Lung (tissue), 12 donors: ENCODE measurements around the gene CSPG4. TPM values are rescaled to one million over a fixed set of nuclear protein-coding genes. Genes with fewer than 3 reads are reported as not detected.

Experiments
- ATAC-seq: fragments of 200-7000 bp; cut with Tn5 transposase; one replicate; pipeline ENCODE4 v1.9.1; 2020; ENCODE audit warnings: moderate number of reproducible peaks; ENCODE audit not compliant: insufficient read depth, low FRiP score
- DNase-seq, 3 donors: peaks; one replicate each; pipeline ENCODE4 v3.0.0-alpha.2; 2013 to 2017
- H3K27ac ChIP-seq, 2 donors: one replicate each; pipeline ENCODE4 v1.5.1; 2013; ENCODE audit warnings: mild to moderate bottlenecking in 2 of 2, moderate library complexity in 2 of 2, control low read depth in 1 of 2, inconsistent platforms in 1 of 2, low read depth in 1 of 2, low read length in 1 of 2
- H3K27me3 ChIP-seq, 3 donors: one replicate each; pipeline ENCODE4 v1.5.1; 2013; ENCODE audit warnings: low read length in 2 of 3; ENCODE audit not compliant: control insufficient read depth in 3 of 3, insufficient read depth in 3 of 3
- H3K36me3 ChIP-seq, 4 donors: one replicate each; pipeline ENCODE4 v1.5.1; 2013; ENCODE audit warnings: low read length in 4 of 4, mild to moderate bottlenecking in 1 of 4, moderate library complexity in 1 of 4; ENCODE audit not compliant: control insufficient read depth in 4 of 4, insufficient read depth in 4 of 4
- H3K4me1 ChIP-seq, 5 donors: one replicate each; pipeline ENCODE4 v1.5.1; 2013; ENCODE audit warnings: low read length in 5 of 5, mild to moderate bottlenecking in 2 of 5, moderate library complexity in 1 of 5; ENCODE audit not compliant: control insufficient read depth in 5 of 5, insufficient read depth in 5 of 5
- H3K4me3 ChIP-seq: one replicate; pipeline ENCODE4 v1.5.1; 2013; ENCODE audit warnings: mild to moderate bottlenecking, control low read depth, moderate library complexity
- H3K9ac ChIP-seq, 2 donors: one replicate each; pipeline ENCODE4 v1.5.1; 2013; ENCODE audit warnings: low read length in 2 of 2, control low read depth in 1 of 2; ENCODE audit not compliant: insufficient read depth in 1 of 2
- H3K9me3 ChIP-seq, 4 donors: one replicate each; pipeline ENCODE4 v1.5.1; 2013; ENCODE audit warnings: low read length in 3 of 4, mild to moderate bottlenecking in 1 of 4, moderate library complexity in 1 of 4; ENCODE audit not compliant: control insufficient read depth in 4 of 4, insufficient read depth in 3 of 4
- WGBS, 2 donors: extraction: QIAGEN DNeasy Blood & Tissue Kit; methylation state at CpG; one replicate each; pipeline ENCODE4 v1.1.7; 2013; 5-methylcytosine and 5-hydroxymethylcytosine counted together
- polyA plus RNA-seq, 2 donors: library from polyadenylated mRNA; stranded (reverse); fragments of 200-250 nt; gene quantifications; one replicate each; pipeline ENCODE4 v1.2.1, GENCODE V29; 2013
- total RNA-seq, 2 donors: library from RNA; depleted of rRNA in 1 of 2; stranded (reverse); fragments of >200 nt in 1 of 2; gene quantifications; one replicate each; pipeline ENCODE4 v1.2.1, GENCODE V29; 2014 to 2021
- TF ChIP-seq, protein P1 (sequence below): IDR thresholded peaks from 2 replicates; pipeline ENCODE4 v1.5.1; 2012; ENCODE audit warnings: mild to moderate bottlenecking; ENCODE audit errors: control extremely low read depth, extremely low read depth
- donor health status: control.
- donor health status: control.
- donor health status: Bipolar disorder and iron deficiency.
- donor health status: healthy.
- donor health status: DM: yes; HTN: yes; CAD: no.

CSPG4 gene
- total and polyA plus RNA-seq, 4 donors: 8.5 to 38.1 (median 24.2) TPM

DNA sequence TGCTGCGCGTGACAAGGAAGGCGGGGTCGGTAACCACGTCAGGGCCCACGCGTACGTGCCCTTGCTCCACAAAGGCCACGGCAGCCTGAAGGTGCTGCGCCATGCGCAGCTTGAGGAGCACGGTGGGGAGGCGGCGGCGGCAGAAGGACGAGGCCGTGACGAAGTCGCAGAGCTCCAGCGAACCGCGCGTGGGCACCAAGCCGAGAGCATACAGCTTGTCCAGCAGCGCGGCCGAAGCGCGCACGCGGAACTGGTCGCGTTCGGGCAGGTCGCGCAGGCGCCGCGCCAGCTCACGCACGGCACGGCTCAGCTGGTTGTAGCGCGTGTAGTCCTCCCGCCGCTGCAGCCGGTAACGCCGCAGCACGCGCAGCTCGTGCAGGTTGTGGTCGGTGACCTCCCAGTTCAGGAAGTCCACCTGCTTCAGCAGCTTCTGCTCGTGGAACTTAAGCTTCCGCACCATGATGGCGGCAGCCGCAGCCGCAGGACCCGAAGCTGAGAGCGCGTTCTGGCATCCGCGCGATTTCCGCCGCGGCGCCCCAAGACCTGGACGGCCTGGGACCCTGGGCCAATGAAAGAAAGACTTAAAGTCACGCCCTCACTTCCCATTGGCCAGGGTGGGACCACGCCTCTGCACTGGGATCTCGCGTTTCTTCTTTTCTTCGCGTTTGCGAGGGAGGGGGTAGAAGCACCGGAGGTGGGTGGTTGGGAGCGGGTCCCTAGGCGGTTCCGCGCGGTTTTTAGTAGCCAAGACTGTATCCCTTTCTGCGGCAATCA lies 72.8 kb downstream of the CSPG4 start, which contains the start of gene IMP3:
TSS of gene IMP3 (minus strand) at position 516 of the 774 bp plus-strand sequence. CDS start at position 460, 56 bp downstream.
- Histone ChIP-seq H3K9ac (peak within 1 kb of the TSS; percentile 69 to 90), H3K27me3 (no peaks in the 10 kb centered on the region), H3K27ac (peak within 1 kb of the TSS; percentile 97 to 98), H3K4me1 (peaks cover 3 to 28% (median 10%) of the 10 kb centered on the region in 5 donors), H3K36me3 (peaks cover 0 to 5% (median 2%) of the 10 kb centered on the region in 4 donors), H3K4me3 (peak within 1 kb of the TSS; percentile 92), H3K9me3 (no peaks in the 10 kb centered on the region)
- 0% methylated on average over 80 to 83 of the region's 83 CpGs for WGBS, 2 donors
- TF ChIP-seq, protein P1, sequence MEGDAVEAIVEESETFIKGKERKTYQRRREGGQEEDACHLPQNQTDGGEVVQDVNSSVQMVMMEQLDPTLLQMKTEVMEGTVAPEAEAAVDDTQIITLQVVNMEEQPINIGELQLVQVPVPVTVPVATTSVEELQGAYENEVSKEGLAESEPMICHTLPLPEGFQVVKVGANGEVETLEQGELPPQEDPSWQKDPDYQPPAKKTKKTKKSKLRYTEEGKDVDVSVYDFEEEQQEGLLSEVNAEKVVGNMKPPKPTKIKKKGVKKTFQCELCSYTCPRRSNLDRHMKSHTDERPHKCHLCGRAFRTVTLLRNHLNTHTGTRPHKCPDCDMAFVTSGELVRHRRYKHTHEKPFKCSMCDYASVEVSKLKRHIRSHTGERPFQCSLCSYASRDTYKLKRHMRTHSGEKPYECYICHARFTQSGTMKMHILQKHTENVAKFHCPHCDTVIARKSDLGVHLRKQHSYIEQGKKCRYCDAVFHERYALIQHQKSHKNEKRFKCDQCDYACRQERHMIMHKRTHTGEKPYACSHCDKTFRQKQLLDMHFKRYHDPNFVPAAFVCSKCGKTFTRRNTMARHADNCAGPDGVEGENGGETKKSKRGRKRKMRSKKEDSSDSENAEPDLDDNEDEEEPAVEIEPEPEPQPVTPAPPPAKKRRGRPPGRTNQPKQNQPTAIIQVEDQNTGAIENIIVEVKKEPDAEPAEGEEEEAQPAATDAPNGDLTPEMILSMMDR: no peak
- DNase-seq: peak; percentile 96 to 99 (median 99)
- ATAC-seq: peak; percentile 98

DNA sequence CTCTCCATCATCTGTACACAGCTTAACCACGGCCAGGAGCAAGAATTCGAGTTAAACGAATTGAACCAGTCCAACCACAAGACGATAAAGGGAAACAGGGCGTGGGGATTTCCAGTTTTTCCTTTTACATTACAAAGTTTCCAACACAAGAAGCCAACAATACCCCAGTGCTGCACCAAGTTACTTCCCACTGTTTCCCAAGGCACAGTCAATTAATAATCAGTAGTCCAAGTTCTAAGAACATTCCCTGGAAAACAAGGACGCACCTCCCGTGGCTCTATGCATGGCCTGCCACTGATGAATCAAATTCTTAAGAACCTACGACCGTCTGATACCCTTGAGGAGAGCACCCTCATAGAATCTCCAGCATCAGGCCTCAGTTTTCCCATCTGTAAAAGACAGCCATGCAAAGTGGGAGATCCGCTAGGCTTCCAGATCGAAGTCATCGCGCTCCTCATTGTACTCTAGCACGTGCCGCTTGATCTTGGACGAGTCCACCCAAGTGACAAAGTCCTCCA lies 73.4 kb downstream of the CSPG4 start:
- no peak for ATAC-seq
- 1% methylated on average over 16 of the region's 16 CpGs for WGBS, 2 donors

DNA sequence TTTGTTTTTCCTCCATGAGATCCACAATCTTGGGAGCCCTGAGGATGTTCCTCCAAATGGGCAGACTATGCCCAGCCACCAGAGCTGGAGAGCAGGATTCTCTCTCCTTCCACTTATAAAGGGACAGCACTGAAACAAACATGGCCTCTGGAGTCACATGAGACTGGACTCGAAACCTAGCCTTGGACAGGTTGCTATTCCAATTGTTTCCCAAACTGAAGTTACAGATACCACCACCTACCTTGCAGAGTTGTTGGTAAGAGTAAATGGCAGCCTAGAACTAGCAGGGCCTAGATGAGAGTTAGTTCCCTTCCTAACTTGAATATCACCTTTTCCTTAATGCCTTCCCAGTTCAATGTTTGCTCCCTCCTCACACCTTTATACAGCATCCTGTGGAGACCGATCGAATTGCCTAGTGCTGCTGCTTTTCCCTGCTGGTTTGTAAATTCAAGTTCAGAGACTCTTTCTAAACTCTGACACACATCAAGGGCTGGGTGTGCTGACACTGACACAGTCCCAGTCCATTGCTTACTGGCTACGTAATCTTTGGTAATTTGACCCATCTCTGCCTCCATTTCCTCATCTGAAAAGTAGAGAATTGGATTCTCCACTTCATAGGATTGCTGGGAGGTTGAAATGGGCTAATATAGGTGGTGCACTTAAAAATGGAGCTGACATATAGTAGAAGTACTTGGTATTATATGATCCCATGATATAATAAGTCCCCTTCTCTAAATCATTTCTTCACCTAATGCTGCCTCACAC lies 75.2 kb downstream of the CSPG4 start:
- peak overlapping the region in 1 of 2 donors; percentile 73 for H3K27ac ChIP-seq
- TF ChIP-seq, protein P1: no peak
- no peaks in the 10 kb centered on the region for H3K27me3 ChIP-seq
- H3K4me1 ChIP-seq: peaks cover 3 to 28% (median 10%) of the 10 kb centered on the region in 5 donors
- DNase-seq (no peak), ATAC-seq (no peak)
- H3K9me3 ChIP-seq: no peaks in the 10 kb centered on the region
- peak overlapping the region in 1 of 2 donors; percentile 66 for H3K9ac ChIP-seq
- no peak overlapping the region for H3K4me3 ChIP-seq
- WGBS, 2 donors: 57 to 68% methylated on average over 4 of the region's 4 CpGs
- peaks cover 0 to 5% (median 2%) of the 10 kb centered on the region in 4 donors for H3K36me3 ChIP-seq

More for the DNA sequence above, 73.4 kb downstream of the CSPG4 start:
- TF ChIP-seq, protein P1: no peak
- Histone ChIP-seq H3K9me3 (no peaks in the 10 kb centered on the region), H3K27me3 (no peaks in the 10 kb centered on the region), H3K9ac (peak overlapping the region; percentile 30 to 90), H3K4me3 (peak overlapping the region; percentile 92), H3K4me1 (peaks cover 3 to 28% (median 10%) of the 10 kb centered on the region in 5 donors), H3K27ac (peak overlapping the region; percentile 84 to 98), H3K36me3 (peaks cover 0 to 5% (median 2%) of the 10 kb centered on the region in 4 donors)
- peak in 1 of 3 donors; percentile 18 for DNase-seq
